NCI-H2081 (cell line): ENCODE results near the gene ST3GAL6.

Experiments
- DNase-seq, 2 experiments: peaks; one replicate each; lab custom pipeline; 2025; lab: John Stamatoyannopoulos, UW

The ST3GAL6 gene

DNA sequence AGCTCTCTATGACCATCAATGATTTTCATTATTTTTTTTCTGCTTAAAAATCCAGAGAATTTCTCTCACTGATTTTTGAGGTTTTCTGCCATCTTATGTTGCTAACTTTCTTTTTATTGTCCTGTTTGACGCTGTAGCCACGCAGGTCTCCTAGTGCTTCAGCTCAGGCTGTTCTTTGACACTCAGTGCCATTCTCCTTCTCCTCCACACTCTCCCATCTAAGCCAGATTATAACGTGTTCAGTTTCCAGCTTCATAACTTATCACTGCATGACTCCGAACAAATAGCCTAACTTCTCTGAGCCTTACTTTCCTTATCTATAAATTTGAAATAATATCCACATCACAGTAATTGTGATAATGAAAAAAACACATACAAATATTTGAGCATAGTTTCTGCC, 22.8 kb upstream of the ST3GAL6 start:
- DNase-seq = no peak

DNA sequence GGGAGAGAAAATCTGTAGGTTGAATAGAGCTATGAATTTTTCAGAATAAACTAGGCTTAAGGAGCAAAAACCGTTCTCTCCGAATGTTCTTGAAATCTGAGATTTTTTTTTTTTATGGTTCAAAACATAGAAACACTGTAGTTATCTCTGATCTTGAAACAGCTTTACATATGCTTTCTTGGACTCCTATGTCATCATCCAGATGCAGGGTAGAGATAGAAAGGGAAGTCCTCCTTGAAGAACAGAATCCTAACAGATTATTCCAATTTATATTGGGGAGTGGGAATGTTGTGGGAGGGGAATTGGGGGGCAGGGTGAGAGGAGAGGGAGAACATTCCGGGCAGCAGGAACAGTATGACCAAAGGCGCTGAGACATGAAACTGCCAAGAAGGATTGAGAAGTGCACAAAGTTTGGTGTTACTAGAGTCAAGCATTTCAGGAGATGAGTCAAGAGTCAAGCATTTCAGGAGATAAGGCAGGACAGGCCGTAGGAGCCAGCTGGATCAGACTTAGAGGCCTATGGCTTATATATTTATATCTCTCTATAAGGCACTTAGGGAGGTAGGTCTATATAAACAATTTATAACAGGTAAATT, 21.9 kb upstream of the ST3GAL6 start:
- no peak for DNase-seq

- DNase-seq = no peak
Measured at GRCh38 chr3:98743071-98743470, 20.1 kb upstream of the ST3GAL6 start.

DNA sequence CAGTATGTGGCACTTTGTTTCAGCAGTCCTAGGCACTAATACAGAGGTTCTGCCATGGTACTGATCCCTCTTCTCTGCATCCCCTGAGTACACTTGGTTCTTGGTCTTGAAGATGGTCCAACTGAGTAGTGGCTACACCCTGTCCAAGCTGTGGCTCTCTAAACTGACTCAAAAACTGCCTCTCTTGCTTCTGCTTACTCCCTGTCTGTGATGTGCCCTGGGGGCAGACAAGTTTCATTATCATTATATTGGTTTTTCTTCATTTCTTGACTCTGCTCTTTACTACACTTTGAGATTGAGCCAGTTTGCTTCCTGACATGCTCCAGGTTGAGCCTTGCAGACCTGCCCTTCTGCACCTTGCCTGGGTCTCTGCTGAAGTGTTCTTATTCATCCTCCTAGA, 18.9 kb upstream of the ST3GAL6 start:
- no peak for DNase-seq

DNA sequence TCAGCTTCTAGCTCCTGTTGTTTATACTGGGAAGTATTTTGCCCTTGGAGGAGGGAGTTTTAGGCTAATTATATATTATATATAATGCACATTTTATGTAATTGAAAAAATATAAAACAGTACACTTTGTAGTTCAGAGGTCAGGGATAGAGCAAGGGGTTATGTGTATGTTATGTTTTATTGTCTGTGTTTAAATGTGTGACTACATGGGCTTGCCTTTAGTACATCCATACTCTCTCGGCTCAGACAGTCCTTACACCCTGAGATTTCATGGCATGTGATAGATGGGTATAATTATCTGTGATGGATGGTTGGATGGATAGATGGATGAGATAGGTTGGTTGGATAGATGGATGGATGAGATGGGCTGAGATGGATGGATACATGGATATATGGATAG, 17.4 kb upstream of the ST3GAL6 start:
- no peak for DNase-seq

GRCh38 chr3:98746122-98746521, 17.0 kb upstream of the ST3GAL6 start:
- DNase-seq = no peak

DNA sequence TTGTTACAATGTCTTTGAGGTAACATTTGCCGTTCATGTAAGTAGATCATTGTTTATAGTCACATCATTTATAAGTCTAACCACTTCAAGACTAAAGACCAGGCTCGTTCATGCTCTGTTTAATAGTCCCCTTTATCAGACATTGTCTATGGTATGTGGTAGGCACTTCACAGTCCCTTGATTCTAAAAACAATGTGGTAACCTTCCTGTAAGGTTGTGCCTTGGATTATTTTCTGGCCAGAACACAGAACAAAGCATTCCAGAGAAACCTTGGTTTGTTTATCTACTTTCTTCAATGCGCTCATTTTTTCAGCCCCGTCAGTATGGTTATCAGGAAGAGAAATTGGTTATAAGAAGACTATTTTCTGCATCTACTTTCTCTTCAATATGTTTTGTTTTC, 16.3 kb upstream of the ST3GAL6 start:
- no peak for DNase-seq

DNA sequence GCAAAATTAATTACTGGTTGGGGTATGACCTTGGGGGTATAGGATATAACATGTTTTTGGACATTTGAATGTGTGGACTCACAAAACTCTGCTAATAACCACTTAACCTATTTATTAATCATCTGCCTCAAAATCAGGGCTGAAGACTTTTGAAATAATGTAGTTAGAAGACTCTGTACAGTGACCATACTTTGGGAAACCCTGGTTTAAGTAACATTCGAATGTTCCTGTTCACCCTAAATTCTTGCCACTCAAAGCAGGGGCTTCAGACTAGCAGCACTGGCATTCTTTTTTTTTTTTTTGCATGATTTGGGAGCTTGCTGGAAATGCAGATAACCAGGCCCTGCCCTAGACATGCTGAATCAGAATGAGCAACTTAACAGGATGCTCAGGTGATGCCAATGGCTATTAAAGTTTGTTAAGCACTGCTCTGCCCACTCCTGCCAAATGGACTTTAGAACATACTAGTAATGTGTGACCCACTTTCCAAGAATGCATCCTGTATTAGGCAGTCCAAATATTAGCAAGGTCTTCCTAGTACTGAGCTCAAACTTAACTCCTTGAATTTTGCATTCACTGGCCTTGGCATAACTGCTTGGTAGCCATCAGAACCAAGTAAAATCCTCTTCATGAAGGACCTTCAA, 12.7 kb upstream of the ST3GAL6 start:
- no peak for DNase-seq

- DNase-seq = no peak
Measured at GRCh38 chr3:98754483-98754882, 8.7 kb upstream of the ST3GAL6 start.

DNA sequence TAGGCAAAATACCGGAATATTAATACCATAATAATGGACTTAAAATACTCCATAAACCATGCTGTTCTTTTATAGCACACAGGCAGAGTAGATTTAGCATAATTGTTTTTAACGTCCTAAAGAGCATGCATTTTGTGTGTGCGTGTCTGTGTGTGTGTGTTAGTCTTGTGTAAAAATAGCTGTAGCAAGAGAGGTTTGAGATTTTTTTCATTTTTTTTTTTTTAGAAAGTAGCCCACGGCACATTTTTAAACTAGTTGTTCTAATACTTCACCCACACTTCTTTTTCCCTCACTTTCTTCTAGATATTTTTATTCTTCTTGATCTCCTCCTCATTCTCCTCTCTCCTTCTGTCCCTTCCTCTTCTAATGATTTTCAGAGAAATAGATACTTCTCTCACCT, 7.5 kb upstream of the ST3GAL6 start:
- no peak for DNase-seq

DNA sequence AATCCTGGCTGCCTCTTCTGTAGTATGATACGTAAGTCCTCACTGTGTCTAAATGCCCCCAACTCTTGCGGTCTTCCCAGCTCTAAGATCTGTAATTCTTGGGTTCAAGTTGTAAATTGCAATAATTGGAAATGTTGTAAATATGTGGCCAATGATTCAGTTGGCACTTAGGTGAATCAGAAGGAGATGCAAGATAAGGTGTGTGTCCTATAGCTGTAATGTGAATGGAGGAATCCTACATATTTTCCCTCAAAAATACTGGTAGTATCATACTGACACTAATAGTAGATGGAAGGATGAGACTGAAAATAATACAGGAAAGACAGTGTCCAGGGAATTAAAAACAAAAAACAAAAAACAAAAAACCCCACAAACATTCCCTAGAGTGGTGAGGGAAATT, 3.5 kb upstream of the ST3GAL6 start:
- DNase-seq = no peak

DNA sequence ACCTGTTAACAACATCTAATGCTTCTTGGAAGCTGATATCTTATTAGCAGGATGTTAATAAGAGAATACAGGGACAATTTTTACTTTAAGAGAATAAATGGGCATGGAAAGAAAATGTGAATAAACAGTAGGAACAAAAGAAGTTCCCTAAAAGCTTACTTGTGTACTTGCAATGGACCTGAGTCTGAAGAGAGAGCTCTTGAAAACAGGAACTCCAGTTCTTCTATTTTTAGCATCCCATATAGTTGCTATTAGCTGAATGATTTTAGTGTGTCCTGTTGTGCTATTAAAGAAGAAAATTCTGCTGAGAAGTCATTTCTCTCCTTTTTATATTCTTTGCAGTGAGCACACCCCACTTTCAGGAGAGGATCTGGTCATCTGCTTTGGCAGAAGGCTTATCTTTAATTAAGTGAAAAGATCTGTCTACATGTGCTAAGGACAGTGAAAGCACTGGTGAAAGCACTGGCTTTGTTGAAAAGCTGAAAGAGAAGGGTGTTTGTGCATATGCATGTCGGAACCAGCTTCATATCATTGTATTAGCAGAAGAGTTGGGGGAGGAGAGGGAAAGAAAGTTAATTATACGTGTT, 1.4 kb upstream of the ST3GAL6 start:
- no peak for DNase-seq

- DNase-seq = no peak
Measured at GRCh38 chr3:98763819-98764418, 779 bp downstream of the ST3GAL6 start.

DNA sequence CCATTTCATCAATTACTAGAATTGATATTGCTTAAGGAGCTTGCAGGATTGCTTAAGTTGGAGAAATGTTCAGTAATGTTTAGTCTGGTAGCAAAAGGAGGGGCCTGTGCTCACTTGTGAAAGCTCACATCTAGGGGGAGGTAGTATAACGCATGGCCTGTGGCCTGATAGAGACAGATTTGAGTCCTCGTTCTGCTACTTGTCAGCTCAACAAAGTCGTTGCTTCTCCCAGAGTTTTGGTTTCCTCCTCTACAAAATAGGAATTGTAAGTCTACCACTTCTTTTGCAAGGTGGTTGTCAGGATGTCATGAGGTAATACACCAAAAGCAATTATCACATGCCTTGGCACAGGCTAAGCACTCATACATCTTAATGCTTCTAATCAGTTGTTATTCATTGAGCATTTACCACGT, 1.3 kb downstream of the ST3GAL6 start:
- no peak for DNase-seq

- no peak for DNase-seq
Measured at GRCh38 chr3:98765721-98766120, 2.6 kb downstream of the ST3GAL6 start.

DNA sequence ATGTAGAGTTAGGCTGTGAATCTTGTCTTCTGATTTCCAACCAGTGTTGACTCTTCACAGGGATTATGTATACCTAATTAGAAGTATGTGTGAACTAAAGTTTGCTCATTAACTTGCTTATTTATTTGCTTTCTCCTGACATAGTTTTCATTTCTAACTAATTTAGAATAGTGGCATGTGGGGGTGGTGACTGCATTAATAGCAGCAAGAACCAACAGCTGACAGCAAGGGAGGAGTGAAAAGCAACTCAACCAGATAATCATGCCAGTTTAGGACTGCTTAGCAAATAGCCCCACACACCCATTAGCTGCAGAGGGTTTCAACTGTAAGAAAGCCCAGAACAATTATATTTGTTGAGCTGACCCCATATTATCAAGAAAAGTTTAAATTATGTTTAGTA, 3.8 kb downstream of the ST3GAL6 start:
- no peak for DNase-seq

DNA sequence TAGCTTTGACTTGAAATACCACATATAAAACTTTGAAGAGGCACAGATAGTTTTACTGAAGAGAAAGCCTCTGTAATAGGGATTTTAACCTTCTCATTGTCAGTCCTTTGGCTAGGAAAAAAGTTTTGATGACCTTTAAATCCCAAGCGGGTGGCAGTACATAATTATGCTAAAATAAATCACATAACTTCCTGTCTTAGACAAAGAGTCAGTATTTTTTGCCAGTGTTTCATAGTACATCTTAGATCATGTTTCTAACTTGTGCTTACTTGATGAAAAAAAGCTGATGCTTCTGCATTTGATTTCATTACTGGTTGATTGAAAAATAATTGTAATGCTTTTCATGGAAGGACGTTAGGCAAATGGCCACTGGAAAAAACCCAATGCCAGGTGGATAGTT, 5.8 kb downstream of the ST3GAL6 start:
- DNase-seq = no peak

DNA sequence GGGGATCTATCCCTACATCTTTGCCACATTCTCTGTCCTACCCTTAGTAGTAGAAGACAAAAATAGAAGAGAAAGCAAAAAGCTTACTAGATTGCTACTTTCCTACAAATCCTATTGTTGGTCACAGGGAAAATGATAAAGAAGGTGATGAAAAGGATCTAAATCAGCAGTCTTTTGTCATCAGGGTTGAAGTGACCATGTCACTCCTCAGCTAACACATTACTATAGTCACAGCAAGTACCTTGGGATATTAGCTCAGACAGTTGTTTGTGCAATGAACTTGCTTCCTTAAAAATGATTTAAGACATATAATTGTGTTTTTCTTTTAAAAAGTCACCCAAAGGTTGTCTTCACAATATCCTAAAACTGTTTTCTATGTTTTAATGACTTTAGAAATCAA, 6.3 kb downstream of the ST3GAL6 start:
- no peak for DNase-seq

DNA sequence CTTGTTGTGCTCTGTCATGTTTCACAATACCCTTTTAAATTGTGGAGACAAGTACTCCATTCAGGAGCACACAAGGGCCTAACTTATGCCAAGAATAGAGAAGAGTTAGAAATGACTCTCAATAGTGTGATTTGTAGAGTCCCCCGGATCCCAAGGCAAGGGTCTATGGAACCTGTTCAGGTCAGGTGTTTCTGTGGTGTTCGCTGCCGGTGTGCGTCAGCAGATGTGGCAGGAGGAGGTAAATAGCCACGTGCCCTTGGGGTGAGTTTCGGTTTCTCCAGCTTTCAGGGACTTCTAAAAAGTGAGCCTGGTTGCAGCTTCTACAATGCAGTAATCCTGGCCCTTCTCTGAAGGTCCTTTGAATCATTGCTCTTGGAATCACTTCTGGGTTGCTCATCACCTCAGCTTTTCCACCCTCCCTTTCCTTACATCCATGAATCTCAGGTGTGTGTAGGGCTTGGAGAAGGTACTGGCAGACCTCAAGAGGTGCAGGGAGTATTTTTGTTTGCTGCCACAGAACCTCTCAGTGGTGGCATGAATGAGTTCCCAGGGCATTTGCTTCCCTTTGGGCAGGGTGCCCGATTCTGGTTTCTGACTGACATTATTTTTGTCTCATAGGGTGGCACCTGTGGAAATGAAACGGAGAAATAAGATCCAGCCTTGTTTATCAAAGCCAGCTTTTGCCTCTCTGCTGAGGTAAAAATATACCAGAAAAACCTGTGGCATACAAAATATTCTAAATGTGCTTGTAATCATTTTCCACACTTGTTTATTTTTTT, 7.3 kb downstream of the ST3GAL6 start:
- no peak for DNase-seq

GRCh38 chr3:98772022-98772421, 8.9 kb downstream of the ST3GAL6 start:
- DNase-seq = no peak

GRCh38 chr3:98775459-98776139, 12.5 kb downstream of the ST3GAL6 start:
- DNase-seq = no peak

- no peak for DNase-seq
Measured at GRCh38 chr3:98776140-98776493, 13.0 kb downstream of the ST3GAL6 start.
